Putamen (tissue), 1 donor: ENCODE results near the gene PWWP2B.

ENCODE experiments used
- DNase-seq: peaks from one replicate; pipeline ENCODE4 v3.0.0-alpha.2; 2016; ENCODE audit warnings: low spot score

Gene PWWP2B

DNA sequence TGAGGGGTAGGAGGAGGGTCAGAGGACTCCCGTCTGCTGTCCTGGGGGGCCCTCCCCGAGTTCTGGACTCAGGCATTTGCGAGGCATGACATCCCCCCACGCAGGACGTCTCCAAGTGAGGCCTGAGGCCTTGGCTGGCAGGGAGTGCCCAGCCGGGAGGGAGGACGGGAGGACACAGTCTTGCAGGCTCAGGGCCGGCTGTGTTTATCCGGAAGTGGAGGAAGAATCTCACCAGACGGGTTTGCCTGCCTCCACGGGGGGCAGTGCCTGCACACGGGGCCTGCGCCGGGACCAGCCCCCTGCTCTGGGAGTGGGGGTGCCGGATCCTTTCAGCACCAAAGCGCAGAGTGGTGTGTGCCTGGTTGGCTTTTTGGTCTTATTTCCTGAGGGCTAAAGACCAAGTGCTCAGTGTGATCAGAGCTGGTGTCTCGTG, 10.9 kb downstream of the PWWP2B start:
- no peak for DNase-seq

DNA sequence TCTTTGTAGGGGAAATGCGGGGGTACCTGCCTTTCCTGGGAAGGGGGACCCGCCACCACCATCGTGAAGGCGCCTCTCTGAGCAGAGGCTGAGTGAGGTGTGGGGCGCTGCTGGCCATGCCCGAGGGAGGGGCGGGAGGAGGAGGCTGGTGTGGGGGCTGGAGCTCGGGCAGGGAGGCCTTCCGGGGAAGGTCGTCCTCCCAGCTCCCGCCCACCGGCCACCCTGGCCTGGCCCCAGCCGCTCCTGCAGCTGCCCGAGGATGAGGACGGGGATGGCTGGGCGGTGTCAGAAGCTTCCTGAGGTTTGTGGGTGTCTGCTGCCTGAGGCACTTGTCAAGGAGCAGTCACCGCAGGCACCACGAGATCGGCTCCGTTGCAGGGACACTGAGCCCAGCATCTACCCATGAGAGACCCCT, 11.4 kb downstream of the PWWP2B start:
- DNase-seq = no peak

GRCh38 chr10:132408823-132409666, 12.0 kb downstream of the PWWP2B start:
- DNase-seq = no peak

- no peak for DNase-seq
Measured at GRCh38 chr10:132409667-132410028, 12.6 kb downstream of the PWWP2B start.

DNA sequence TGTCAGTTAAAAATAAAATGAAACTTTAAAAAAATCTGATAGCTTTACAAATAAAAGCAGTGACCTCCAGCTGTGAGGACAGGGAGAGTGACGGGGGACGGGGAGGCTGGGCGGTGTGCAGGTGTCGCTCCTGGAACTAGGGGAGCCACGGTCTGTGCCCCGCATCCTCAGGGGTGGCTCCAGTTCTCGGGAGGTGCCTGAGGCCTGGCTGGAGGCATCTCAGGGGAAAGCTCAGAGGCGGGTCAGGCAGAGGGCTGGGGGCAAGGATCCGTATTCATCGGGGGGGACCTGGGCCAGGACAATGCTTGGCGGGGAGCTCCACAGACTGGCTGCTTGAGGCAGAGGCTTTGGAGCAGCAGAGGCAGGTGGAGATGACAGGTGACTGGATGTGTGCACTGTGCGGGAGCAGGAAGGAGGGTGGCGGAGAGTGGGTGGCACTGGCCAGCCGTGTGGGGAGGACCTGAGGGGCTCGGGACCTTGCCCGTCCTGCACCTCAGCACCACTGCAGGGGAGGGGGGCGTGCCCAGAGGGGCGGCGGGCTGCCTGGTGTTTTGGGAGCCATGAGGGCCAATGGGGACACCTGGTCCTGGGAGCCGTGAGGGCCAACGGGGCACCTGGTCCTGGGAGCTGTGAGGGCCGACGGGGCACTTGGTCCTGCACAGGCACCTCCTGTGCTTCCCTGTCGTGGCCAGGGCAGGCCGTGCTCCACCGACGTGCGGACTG, 13.2 kb downstream of the PWWP2B start:
- no peak for DNase-seq

- no peak for DNase-seq
Measured at GRCh38 chr10:132410779-132411532, 14.0 kb downstream of the PWWP2B start.

DNA sequence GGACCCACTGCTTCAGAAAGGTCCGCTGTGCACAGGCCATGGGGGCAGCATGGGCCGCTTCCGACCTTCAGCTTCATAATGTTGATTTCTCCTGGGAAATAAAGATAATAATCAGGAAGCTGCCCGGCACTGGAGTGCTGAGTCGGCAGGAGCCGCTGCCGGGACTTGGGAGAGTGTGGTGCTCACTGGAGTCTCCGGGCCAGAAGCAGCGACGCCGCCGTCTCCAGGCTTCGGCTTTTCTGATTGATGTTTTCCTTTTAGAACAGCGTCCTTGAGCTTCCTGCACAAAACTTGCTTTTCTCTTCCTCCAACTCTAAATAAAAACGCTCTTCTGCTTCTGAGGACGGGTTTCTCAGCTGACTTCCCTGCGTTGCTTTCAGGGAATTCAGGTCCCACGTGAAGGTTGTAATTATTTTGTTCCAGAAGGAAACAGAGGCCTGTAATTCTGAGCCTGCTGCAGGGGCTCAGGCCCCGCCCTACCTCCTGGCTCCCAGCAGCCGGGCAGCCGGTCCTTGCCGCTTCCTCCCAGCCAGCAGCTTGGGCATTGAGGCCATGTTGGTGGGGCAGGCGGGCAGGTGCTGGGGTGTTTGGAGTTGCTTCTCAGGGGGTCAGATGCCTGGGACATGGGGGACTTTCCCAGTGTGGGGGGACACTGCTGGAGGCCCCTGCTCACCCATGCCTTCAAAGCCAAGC, 14.7 kb downstream of the PWWP2B start:
- DNase-seq = no peak

DNA sequence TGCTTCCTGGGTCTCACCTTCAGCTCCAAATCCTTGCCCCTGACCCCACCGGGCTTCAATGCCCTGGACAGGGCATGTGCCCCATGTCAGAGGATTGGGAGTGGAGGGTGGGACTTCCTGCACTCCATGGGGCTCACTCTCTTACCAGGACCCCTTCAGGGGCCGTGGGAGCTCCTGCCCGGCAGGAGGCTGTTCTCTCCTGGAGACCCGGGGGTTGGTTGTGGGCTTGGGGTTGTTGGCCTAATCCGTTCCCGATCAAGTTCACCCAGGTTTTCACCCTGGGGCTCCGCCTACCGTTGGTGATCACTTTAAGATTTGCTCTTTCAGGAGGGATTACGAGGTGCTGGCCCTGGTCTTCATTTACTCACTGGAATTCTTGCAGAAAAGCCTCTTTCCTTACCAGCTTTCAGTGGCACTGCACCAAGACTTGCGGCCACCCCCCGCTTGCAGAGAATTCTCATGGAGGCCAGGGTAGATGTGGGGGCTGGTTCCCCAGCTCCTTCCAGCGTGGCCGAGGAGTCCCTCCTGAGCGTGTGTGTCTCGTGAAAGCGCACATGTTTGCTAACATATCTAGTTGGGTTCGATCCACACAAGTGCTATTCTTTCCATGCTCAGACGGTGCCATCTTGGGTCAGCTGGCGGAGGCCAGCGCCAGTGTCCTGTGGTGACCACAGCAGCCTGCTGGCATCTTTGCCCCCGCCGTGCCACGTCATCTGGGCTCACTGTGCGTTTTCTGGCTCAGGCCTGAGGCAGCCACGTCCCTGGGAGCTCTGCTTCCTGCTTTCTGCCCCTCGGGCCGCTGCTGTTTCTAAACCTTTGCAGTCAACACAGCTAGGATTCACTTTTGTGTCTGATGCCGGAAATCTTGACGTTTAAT, 15.6 kb downstream of the PWWP2B start:
- DNase-seq = no peak

- no peak for DNase-seq
Measured at GRCh38 chr10:132413226-132414205, 16.5 kb downstream of the PWWP2B start.

DNA sequence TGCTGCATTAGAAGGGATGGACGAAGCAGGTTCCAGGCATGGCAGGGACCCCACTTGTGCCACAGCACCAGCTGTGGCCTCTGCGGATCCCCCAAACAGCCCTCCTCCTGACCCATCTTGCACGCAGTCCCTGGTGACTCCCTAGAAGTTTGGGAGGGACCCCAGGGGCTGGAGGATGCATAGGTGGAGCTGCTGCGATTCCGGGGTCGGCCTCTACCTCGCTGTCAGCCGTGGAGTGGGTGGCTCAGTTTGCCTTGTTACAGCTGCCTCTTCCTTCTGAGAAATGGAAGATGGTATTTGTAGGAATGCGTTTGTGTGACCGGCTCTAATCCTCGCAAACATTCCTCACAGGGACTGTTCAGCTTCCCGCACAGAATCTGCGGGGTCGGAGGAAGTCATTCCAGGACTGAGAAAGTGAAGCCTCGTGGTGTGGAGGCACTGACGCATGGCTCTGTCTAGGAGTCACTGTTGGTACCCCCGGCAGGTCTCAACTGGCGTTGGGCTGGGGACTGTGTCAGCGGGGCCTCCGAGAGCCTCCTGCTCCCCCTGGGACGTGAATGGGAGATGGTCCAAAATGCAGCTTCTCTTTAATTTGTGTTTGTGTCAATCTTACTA, 17.5 kb downstream of the PWWP2B start:
- no peak for DNase-seq

DNA sequence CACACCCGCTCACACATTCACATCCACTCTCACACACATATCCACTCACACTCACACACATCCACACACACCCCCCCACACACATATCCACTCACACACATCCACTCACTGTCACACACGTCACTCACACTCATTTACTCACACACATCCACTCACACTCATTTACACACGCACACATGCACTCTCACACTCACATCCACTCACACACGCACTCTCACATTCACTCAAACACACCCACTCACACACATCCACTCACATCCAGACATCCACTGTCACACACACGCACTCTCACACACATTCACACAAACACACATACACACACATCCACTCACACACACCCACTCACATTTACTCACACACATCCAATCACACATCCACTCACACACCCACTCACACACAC, 18.3 kb downstream of the PWWP2B start:
- no peak for DNase-seq

DNA sequence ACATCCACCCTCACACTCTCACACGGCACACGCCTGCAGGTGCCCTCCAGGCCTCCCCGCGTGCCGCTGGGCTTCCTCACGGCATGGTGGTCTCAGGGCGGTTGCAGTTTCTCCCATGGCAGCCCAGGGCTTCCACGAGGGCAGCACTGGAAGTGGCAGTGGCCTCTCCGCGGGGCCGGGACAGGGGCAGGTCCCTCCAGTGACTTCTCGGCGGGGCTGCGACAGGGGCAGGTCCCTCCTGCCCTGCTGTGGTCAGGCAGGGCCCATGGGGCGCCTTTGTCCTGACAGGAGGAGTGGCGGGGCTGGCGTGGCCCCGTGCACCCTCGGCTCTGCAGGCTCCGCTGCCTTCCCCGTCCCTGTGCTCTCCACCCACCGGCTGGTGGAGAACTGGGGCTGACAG, 19.0 kb downstream of the PWWP2B start:
- DNase-seq = no peak

- no peak for DNase-seq
Measured at GRCh38 chr10:132416566-132417256, 19.7 kb downstream of the PWWP2B start.

DNA sequence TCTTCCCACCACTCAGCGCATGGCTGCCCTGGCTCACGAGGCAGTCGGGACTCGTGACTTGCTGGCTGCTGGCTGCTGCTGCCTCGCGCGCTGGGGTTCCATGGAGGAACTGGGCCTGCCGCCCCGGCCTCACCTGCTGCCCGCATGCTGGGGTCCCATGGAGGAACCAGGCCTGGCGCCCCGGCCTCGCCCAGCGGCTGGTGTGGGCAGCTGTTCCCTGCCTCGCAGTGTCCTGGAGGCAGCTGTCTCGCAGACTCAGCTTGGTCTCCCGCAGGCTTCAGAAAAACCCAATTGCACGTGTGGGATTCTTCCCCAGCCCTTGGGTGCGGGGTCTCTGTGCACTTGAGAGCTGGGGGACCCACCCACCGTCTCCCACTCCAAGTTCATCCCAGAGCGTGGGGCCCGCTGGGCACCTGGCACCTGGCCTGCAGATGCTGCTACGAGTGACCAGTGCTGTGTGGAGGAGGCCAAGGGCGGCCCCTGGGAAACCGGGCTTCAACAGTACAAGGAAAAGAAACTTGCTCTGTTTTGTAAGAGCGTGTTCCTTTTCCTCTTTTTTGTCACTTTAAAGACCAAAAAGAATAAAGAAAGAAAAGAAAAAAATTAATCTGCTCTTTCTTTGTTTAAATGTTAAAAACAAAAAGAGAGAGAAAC, 20.4 kb downstream of the PWWP2B start:
- DNase-seq = no peak

GRCh38 chr10:132417957-132418441, 21.0 kb downstream of the PWWP2B start:
- no peak for DNase-seq

- DNase-seq = no peak
Measured at GRCh38 chr10:132418527-132419416, 21.8 kb downstream of the PWWP2B start.
